Measurements from ENCODE around the gene CD1D. TPM values are rescaled to one million over a fixed set of nuclear protein-coding genes. Genes with fewer than 3 reads are reported as not detected.
"Not testable (repeated sequence)": the region's sequence is repeated elsewhere in the genome, so short reads cannot be mapped to it uniquely, and the experiment has no call there.

Gene CD1D
- total and polyA plus RNA-seq, 4 donors = 1.1 to 8.4 (median 4.0) TPM

DNA sequence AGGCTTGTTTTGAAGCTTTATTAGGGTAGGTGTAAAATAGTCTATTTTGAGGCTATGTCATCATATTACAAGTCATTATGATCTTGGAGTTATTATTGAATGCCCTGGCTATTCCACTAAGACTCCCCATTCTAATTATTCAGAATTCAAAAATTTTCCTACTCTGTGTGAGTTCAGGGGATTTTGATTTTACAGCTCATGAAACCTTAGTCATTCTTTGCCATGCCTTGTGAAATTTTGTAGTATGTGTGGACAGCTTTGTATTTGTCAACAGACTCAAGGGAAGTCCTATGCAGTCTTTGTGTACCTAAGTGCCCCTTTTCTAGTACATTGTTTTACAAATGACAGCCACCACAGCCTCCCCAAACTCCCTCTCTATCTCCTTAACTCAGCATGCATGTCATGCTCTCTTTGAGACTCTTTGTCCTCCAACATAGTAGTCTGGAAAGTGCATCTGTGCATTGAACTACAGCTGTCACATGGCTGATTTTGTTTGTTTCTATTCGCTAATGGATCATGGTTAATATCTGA lies 28.0 kb downstream of the CD1D start:
- 60% methylated on average over 1 of the region's 1 CpG for WGBS
- DNase-seq (ENCODE audit: low spot score) = no peak
- H3K4me3 ChIP-seq (ENCODE audit: low read depth in 1 of 3, low read length in 3 of 3) = no peak overlapping the region
- no peak overlapping the region for H3K27ac ChIP-seq (ENCODE audit: low read depth in 1 of 2, low read length in 2 of 2)
- no peaks in the 10 kb centered on the region for H3K4me1 ChIP-seq (ENCODE audit: control insufficient read depth in 4 of 4, insufficient read depth in 4 of 4, low read length in 3 of 4)
- no peak overlapping the region for H3K9ac ChIP-seq (ENCODE audit: low read depth in 1 of 2, low read length in 2 of 2)
- TF ChIP-seq MAX (IDR thresholded peaks at IDR 0.05) (no peak), NR2F2 (IDR thresholded peaks at IDR 0.05) (no peak), SP1 (IDR thresholded peaks at IDR 0.05) (no peak), JUND (IDR thresholded peaks at IDR 0.05) (no peak)
- TF ChIP-seq, protein P1, sequence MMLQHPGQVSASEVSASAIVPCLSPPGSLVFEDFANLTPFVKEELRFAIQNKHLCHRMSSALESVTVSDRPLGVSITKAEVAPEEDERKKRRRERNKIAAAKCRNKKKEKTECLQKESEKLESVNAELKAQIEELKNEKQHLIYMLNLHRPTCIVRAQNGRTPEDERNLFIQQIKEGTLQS (IDR thresholded peaks at IDR 0.05) = no peak
- peaks cover 0 to 6% (median 1%) of the 10 kb centered on the region in 4 donors for H3K27me3 ChIP-seq (ENCODE audit: control insufficient read depth in 4 of 4, insufficient read depth in 4 of 4, low read length in 3 of 4)
- peaks cover 0 to 1% (median 0%) of the 10 kb centered on the region in 4 donors for H3K9me3 ChIP-seq (ENCODE audit: control insufficient read depth in 4 of 4, low read length in 3 of 4)
- no peaks in the 10 kb centered on the region for H3K36me3 ChIP-seq (ENCODE audit: control insufficient read depth in 4 of 4, insufficient read depth in 3 of 4, low read depth in 1 of 4, low read length in 3 of 4)

- WGBS = 67% methylated on average over 10 of the region's 10 CpGs
- DNase-seq (ENCODE audit: low spot score) = no peak
- TF ChIP-seq TAF1 (conservative IDR thresholded peaks at IDR 0.05) = no peak
- TF ChIP-seq SP1 (IDR thresholded peaks at IDR 0.05) = no peak
- no peak for TF ChIP-seq JUND (IDR thresholded peaks at IDR 0.05)
- TF ChIP-seq MAX (IDR thresholded peaks at IDR 0.05) = no peak
Observed at GRCh38 chr1:158212320-158212719, 31.6 kb downstream of the CD1D start.

GRCh38 chr1:158223445-158223844 lies 42.8 kb downstream of the CD1D start:
- H3K4me1 ChIP-seq (ENCODE audit: control insufficient read depth in 4 of 4, insufficient read depth in 4 of 4, low read length in 3 of 4); H3K27me3 ChIP-seq (ENCODE audit: control insufficient read depth in 4 of 4, insufficient read depth in 4 of 4, low read length in 3 of 4); H3K27ac ChIP-seq (ENCODE audit: low read depth in 1 of 2, low read length in 2 of 2); H3K9ac ChIP-seq (ENCODE audit: low read depth in 1 of 2, low read length in 2 of 2); H3K4me3 ChIP-seq (ENCODE audit: low read depth in 1 of 3, low read length in 3 of 3); DNase-seq (ENCODE audit: low spot score); H3K9me3 ChIP-seq (ENCODE audit: control insufficient read depth in 4 of 4, low read length in 3 of 4); H3K36me3 ChIP-seq (ENCODE audit: control insufficient read depth in 4 of 4, insufficient read depth in 3 of 4, low read depth in 1 of 4, low read length in 3 of 4): not testable (repeated sequence)

More at GRCh38 chr1:158212320-158212719, 31.6 kb downstream of the CD1D start:
- peaks cover 0 to 1% (median 0%) of the 10 kb centered on the region in 4 donors for H3K9me3 ChIP-seq (ENCODE audit: control insufficient read depth in 4 of 4, low read length in 3 of 4)
- H3K4me1 ChIP-seq (ENCODE audit: control insufficient read depth in 4 of 4, insufficient read depth in 4 of 4, low read length in 3 of 4) = no peaks in the 10 kb centered on the region
- no peak overlapping the region for H3K9ac ChIP-seq (ENCODE audit: low read depth in 1 of 2, low read length in 2 of 2)
- no peaks in the 10 kb centered on the region for H3K36me3 ChIP-seq (ENCODE audit: control insufficient read depth in 4 of 4, insufficient read depth in 3 of 4, low read depth in 1 of 4, low read length in 3 of 4)
- H3K27me3 ChIP-seq (ENCODE audit: control insufficient read depth in 4 of 4, insufficient read depth in 4 of 4, low read length in 3 of 4) = peaks cover 0 to 11% (median 1%) of the 10 kb centered on the region in 4 donors
- no peak overlapping the region for H3K27ac ChIP-seq (ENCODE audit: low read depth in 1 of 2, low read length in 2 of 2)
- H3K4me3 ChIP-seq (ENCODE audit: low read depth in 1 of 3, low read length in 3 of 3) = no peak overlapping the region

GRCh38 chr1:158227904-158228623 lies 47.4 kb downstream of the CD1D start:
- Histone ChIP-seq H3K4me1 (ENCODE audit: control insufficient read depth in 4 of 4, insufficient read depth in 4 of 4, low read length in 3 of 4) (no peaks in the 10 kb centered on the region), H3K27me3 (ENCODE audit: control insufficient read depth in 4 of 4, insufficient read depth in 4 of 4, low read length in 3 of 4) (no peaks in the 10 kb centered on the region), H3K27ac (ENCODE audit: low read depth in 1 of 2, low read length in 2 of 2) (no peak overlapping the region), H3K9me3 (ENCODE audit: control insufficient read depth in 4 of 4, low read length in 3 of 4) (peaks cover 0 to 5% (median 1%) of the 10 kb centered on the region in 4 donors), H3K9ac (ENCODE audit: low read depth in 1 of 2, low read length in 2 of 2) (no peak overlapping the region), H3K4me3 (ENCODE audit: low read depth in 1 of 3, low read length in 3 of 3) (no peak overlapping the region), H3K36me3 (ENCODE audit: control insufficient read depth in 4 of 4, insufficient read depth in 3 of 4, low read depth in 1 of 4, low read length in 3 of 4) (no peaks in the 10 kb centered on the region)
- TF ChIP-seq RXRA (IDR thresholded peaks at IDR 0.05) (no peak), MAX (IDR thresholded peaks at IDR 0.05) (no peak)
- DNase-seq (ENCODE audit: low spot score) = no peak
- WGBS = 55% methylated on average over 2 of the region's 2 CpGs

Other genes with a start within 250 kb of the CD1D start
- gene KIRREL1, start 187.2 kb upstream of the CD1D start, total RNA-seq = 1 to 10 TPM; 3.6 to 6.0 TPM
- 1 to 10 TPM in 1 of 2 donors, under 1 TPM in 1; 0.82 to 2.6 TPM for gene KIRREL1, start 187.2 kb upstream of the CD1D start, polyA plus RNA-seq
- under 1 TPM in 1 of 2 donors, not detected in 1; 0.09 TPM for gene CD1A, start 73.5 kb downstream of the CD1D start, total RNA-seq
- under 1 TPM in 1 of 2 donors, not detected in 1; 0.02 TPM for gene CD1A, start 73.5 kb downstream of the CD1D start, polyA plus RNA-seq
- gene CD1C, start 109.0 kb downstream of the CD1D start, total RNA-seq = under 1 TPM; 0.33 to 0.89 TPM
- gene CD1C, start 109.0 kb downstream of the CD1D start, polyA plus RNA-seq = under 1 TPM; 0.24 TPM
- under 1 TPM in 1 of 2 donors, not detected in 1; 0.19 TPM for gene CD1B, start 150.6 kb downstream of the CD1D start, total RNA-seq
- gene CD1B, start 150.6 kb downstream of the CD1D start, polyA plus RNA-seq = not detected
- gene CD1E, start 173.0 kb downstream of the CD1D start, total RNA-seq = under 1 TPM; 0.25 to 0.56 TPM
- under 1 TPM in 1 of 2 donors, not detected in 1; 0.09 TPM for gene CD1E, start 173.0 kb downstream of the CD1D start, polyA plus RNA-seq
- gene OR10T2, start 218.6 kb downstream of the CD1D start, total RNA-seq = not detected
- gene OR10T2, start 218.6 kb downstream of the CD1D start, polyA plus RNA-seq = not detected
- not detected for gene OR10K2, start 245.3 kb downstream of the CD1D start, total RNA-seq
- not detected for gene OR10K2, start 245.3 kb downstream of the CD1D start, polyA plus RNA-seq

All from liver (tissue), 9 donors.